Neural progenitor cell (in vitro differentiated cells): ENCODE results near the gene RNF222. TPM values are rescaled to one million over a fixed set of nuclear protein-coding genes. Genes with fewer than 3 reads are reported as not detected.

ENCODE experiments used
- DNase-seq: peaks from one replicate; pipeline ENCODE4 v3.0.0-alpha.2; 2016; ENCODE audit warnings: low spot score
- H2AFZ ChIP-seq: fragments of 200-600 bp; sonication (generic); replicated peaks from 2 replicates; pipeline ENCODE4 v1.6.1; 2016; ENCODE audit warnings: antibody characterized with exemption
- H3F3A ChIP-seq: fragments of 200-600 bp; sonication (generic); 2 replicates; pipeline ENCODE4 v1.6.1; 2016; ENCODE audit warnings: antibody characterized with exemption, low read depth
- H3K27ac ChIP-seq: fragments of 200-600 bp; sonication (generic); 2 replicates; pipeline ENCODE4 v1.5.1; 2016; ENCODE audit warnings: mild to moderate bottlenecking
- H3K27me3 ChIP-seq: fragments of 200-600 bp; sonication (generic); 2 replicates; pipeline ENCODE4 v1.6.1; 2016; ENCODE audit warnings: mild to moderate bottlenecking, moderate library complexity
- H3K36me3 ChIP-seq: fragments of 200-600 bp; sonication (generic); 2 replicates; pipeline ENCODE4 v1.5.1; 2016
- H3K4me1 ChIP-seq: fragments of 200-600 bp; sonication (generic); 2 replicates; pipeline ENCODE4 v1.6.1; 2016; ENCODE audit warnings: mixed run types
- H3K4me2 ChIP-seq: fragments of 200-600 bp; sonication (generic); 2 replicates; pipeline ENCODE4 v1.6.1; 2016
- H3K4me3 ChIP-seq: fragments of 200-600 bp; sonication (generic); 2 replicates; pipeline ENCODE4 v1.5.1; 2016
- H3K79me2 ChIP-seq: fragments of 200-600 bp; sonication (generic); 2 replicates; pipeline ENCODE4 v1.6.1; 2016; ENCODE audit warnings: low read depth
- H3K9ac ChIP-seq: fragments of 200-600 bp; sonication (generic); 2 replicates; pipeline ENCODE4 v1.6.1; 2016
- H3K9me3 ChIP-seq: fragments of 200-600 bp; sonication (generic); 2 replicates; pipeline ENCODE4 v1.5.1; 2016; ENCODE audit warnings: low read depth
- H4K20me1 ChIP-seq: fragments of 200-600 bp; sonication (generic); 2 replicates; pipeline ENCODE4 v1.6.1; 2016; ENCODE audit warnings: low read depth
- H3K27ac Mint-ChIP-seq: 3 replicates; pipeline ENCODE4 v1.8.0; 2021; ENCODE audit warnings: mixed read lengths
- H3K27me3 Mint-ChIP-seq: 2 replicates; pipeline ENCODE4 v1.8.0; 2022; ENCODE audit warnings: low read depth, mild to moderate bottlenecking, inconsistent platforms, moderate library complexity, mixed read lengths; ENCODE audit not compliant: insufficient read depth
- H3K36me3 Mint-ChIP-seq: 3 replicates; pipeline ENCODE4 v1.8.0; 2021; ENCODE audit warnings: mixed read lengths
- H3K4me1 Mint-ChIP-seq: 3 replicates; pipeline ENCODE4 v1.8.0; 2021; ENCODE audit warnings: mixed read lengths
- H3K4me3 Mint-ChIP-seq: 3 replicates; pipeline ENCODE4 v1.8.0; 2021; ENCODE audit warnings: mild to moderate bottlenecking, moderate library complexity, mixed read lengths
- H3K9me3 Mint-ChIP-seq: 3 replicates; pipeline ENCODE4 v1.8.0; 2020; ENCODE audit warnings: mixed read lengths
- CTCF ChIP-seq: fragments of 200-600 bp; sonication (generic); IDR thresholded peaks from 2 replicates; pipeline ENCODE4 v1.5.1; 2017; ENCODE audit warnings: antibody characterized with exemption, mild to moderate bottlenecking
- EZH2 ChIP-seq: fragments of 200-600 bp; sonication (generic); IDR thresholded peaks from 2 replicates; pipeline ENCODE4 v1.6.1; 2017; ENCODE audit warnings: antibody characterized with exemption, mild to moderate bottlenecking, moderate library complexity
- EZH2phosphoT487 ChIP-seq: fragments of 200-600 bp; sonication (generic); IDR thresholded peaks from 2 replicates; pipeline ENCODE4 v1.6.1; 2017; ENCODE audit warnings: antibody characterized with exemption
- total RNA-seq: library from RNA; depleted of rRNA; stranded (reverse); fragments of >200 nt; gene quantifications from 2 replicates; pipeline ENCODE4 v1.2.3, GENCODE V29; 2015; ENCODE audit warnings: low replicate concordance

RNF222 gene
- total RNA-seq, 1 donor from 2014 or later = not detected

- no peaks in the 10 kb centered on the region for H3K27me3 ChIP-seq
- H3F3A ChIP-seq = peaks cover 17% of the 10 kb centered on the region
- Mint-ChIP-seq H3K36me3 (peaks cover 14% of the 10 kb centered on the region), H3K4me3 (peak overlapping the region; percentile 94), H3K9me3 (no peaks in the 10 kb centered on the region), H3K4me1 (peaks cover 26% of the 10 kb centered on the region), H3K27ac (peak overlapping the region; percentile 52), H3K27me3 (peaks cover 4% of the 10 kb centered on the region)
- H3K4me1 ChIP-seq = peaks cover 11% of the 10 kb centered on the region
- H3K4me2 ChIP-seq = peak overlapping the region; percentile 95
- H4K20me1 ChIP-seq = peaks cover 17% of the 10 kb centered on the region
- H3K27ac ChIP-seq = peak overlapping the region; percentile 88
- peak overlapping the region; percentile 88 for H3K4me3 ChIP-seq
- DNase-seq = peak; percentile 83
- H3K9me3 ChIP-seq = no peaks in the 10 kb centered on the region
- H3K9ac ChIP-seq = peak overlapping the region; percentile 72
- peak overlapping the region; percentile 71 for H2AFZ ChIP-seq
- H3K79me2 ChIP-seq = peaks cover 51% of the 10 kb centered on the region
- TF ChIP-seq CTCF (no peak), EZH2phosphoT487 (no peak), EZH2 (no peak)
- no peaks in the 10 kb centered on the region for H3K36me3 ChIP-seq
These were observed 38.7 kb upstream of the RNF222 start for GRCh38 chr17:8436169-8436843.

GRCh38 chr17:8435245-8436168 is 37.9 kb upstream of the RNF222 start, which contains the start of gene NDEL1:
Gene NDEL1, plus strand, starts transcription at chr17:8435884. Its CDS starts 8,388 bp downstream, at chr17:8444272.
- Mint-ChIP-seq H3K9me3 (no peaks in the 10 kb centered on the region), H3K27ac (peak within 1 kb of the TSS; percentile 91)
- H3K4me2 ChIP-seq = peak within 1 kb of the TSS; percentile 95

GRCh38 chr17:8430966-8431365 is 33.3 kb upstream of the RNF222 start:
- H3K4me3 Mint-ChIP-seq = no peak overlapping the region
- no peak overlapping the region for H2AFZ ChIP-seq
- H3K27ac ChIP-seq = no peak overlapping the region
- H3K36me3 ChIP-seq = no peaks in the 10 kb centered on the region
- TF ChIP-seq EZH2phosphoT487 = no peak
- DNase-seq = peak; percentile 20
- H3K4me3 ChIP-seq = no peak overlapping the region
- H3K27ac Mint-ChIP-seq = no peak overlapping the region
- H3K4me1 Mint-ChIP-seq = peaks cover 11% of the 10 kb centered on the region
- no peaks in the 10 kb centered on the region for H3K79me2 ChIP-seq
- no peaks in the 10 kb centered on the region for H3K27me3 ChIP-seq
- H3K36me3 Mint-ChIP-seq = no peaks in the 10 kb centered on the region
- no peak overlapping the region for H3K4me2 ChIP-seq
- H3F3A ChIP-seq = peaks cover 6% of the 10 kb centered on the region
- peaks cover 2% of the 10 kb centered on the region for H3K27me3 Mint-ChIP-seq
- no peaks in the 10 kb centered on the region for H4K20me1 ChIP-seq
- H3K9ac ChIP-seq = no peak overlapping the region
- no peaks in the 10 kb centered on the region for H3K4me1 ChIP-seq
- no peaks in the 10 kb centered on the region for H3K9me3 Mint-ChIP-seq
- H3K9me3 ChIP-seq = no peaks in the 10 kb centered on the region

More at GRCh38 chr17:8435245-8436168, 37.9 kb upstream of the RNF222 start, which contains the start of gene NDEL1:
- H3K27me3 ChIP-seq = no peaks in the 10 kb centered on the region
- peak; percentile 99 for DNase-seq
- Mint-ChIP-seq H3K4me1 (peaks cover 20% of the 10 kb centered on the region), H3K36me3 (peaks cover 9% of the 10 kb centered on the region), H3K27me3 (peaks cover 4% of the 10 kb centered on the region), H3K4me3 (peak within 1 kb of the TSS; percentile 94)
- H3F3A ChIP-seq = peaks cover 17% of the 10 kb centered on the region
- peak within 1 kb of the TSS; percentile 88 for H3K4me3 ChIP-seq
- TF ChIP-seq EZH2phosphoT487 (no peak), CTCF (no peak), EZH2 (no peak)
- peak within 1 kb of the TSS; percentile 72 for H3K9ac ChIP-seq
- H4K20me1 ChIP-seq = peaks cover 17% of the 10 kb centered on the region
- peak within 1 kb of the TSS; percentile 71 for H2AFZ ChIP-seq
- peaks cover 43% of the 10 kb centered on the region for H3K79me2 ChIP-seq
- H3K9me3 ChIP-seq = no peaks in the 10 kb centered on the region
- H3K27ac ChIP-seq = peak within 1 kb of the TSS; percentile 88
- no peaks in the 10 kb centered on the region for H3K36me3 ChIP-seq
- peaks cover 11% of the 10 kb centered on the region for H3K4me1 ChIP-seq
